ENCODE measurements around the gene CLIP2.
"Not testable (repeated sequence)": the region's sequence is repeated elsewhere in the genome, so short reads cannot be mapped to it uniquely, and the experiment has no call there.

CLIP2 gene

GRCh38 chr7:74407958-74408357, 118.8 kb downstream of the CLIP2 start:
- FAIRE-seq: no peak

DNA sequence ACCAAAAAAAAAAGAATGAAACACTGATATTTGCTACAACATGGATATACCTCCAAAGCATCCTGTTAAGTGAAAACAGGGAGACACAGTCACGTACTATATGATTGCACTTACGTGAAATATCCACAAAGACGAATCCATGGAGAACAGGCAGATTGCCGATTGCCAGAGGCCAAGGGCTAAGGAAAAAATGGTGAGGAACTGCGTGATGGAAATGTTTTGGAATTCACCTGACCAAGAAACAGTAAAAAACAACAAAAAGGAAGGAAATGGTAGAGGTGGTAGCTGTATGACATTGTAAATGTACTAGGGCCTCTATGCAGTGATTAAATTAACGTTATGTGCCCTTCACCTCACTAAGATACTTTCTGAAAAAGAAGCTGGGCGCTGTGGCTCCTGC, 120.4 kb downstream of the CLIP2 start:
- no peak for FAIRE-seq

DNA sequence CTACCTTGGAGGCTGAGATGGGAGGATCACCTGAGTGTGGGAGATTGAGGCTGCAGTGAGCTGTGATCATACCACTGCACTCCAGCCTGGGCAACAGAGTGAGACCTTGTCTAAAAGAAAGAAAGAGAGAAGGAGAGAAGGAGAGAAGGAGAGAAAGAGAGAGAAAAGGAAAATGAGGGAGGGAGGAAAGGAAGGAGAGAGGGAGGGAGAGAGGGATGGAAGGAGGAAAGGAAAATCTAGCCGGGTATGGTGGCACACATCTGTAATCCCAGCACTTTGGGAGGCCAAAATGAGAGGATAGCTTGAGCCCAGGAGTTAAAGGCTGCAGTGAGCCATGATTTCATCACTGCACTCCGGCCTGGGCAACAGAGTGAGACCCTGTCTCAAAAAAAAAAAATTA, 121.6 kb downstream of the CLIP2 start:
- no peak for FAIRE-seq

DNA sequence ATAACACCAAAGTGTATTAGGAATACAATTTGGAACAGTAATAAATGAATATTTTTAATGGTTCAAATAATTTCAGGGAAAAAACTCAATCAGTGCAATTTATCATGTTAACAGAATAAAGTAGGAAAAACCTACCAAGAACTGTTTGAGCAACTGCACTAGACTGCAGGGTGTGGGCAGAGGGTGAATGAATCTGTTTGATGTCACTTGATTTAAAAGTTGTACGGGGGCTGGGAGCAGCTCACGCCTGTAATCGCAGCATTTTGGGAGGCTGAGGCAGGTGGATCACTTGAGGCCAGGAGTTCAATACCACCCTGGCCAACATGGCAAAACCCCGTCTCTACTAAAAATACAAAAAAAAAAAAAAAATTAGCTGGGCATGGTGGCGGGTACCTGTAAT, 122.4 kb downstream of the CLIP2 start:
- FAIRE-seq: not testable (repeated sequence)

DNA sequence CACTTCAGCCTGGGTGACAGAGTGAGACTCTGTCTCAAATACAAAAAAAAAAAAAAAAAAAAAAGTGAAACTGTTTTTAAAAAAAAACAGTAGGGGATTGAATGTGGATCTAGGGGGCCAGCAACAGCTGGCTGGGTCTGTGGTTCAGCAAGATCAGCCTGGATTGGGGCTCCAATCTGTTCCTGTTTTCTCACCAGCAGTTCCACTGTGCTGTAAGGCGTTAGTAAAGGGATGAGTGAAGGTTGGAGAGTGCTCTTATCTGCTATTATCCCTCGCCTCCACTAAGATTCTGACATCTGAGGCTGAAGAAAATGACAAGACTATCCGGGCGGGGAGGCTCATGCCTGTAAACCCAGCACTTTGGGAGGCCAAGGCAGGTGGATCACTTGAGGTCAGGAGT, 122.8 kb downstream of the CLIP2 start:
- FAIRE-seq: no peak

- FAIRE-seq: no peak
These were observed 123.4 kb downstream of the CLIP2 start for GRCh38 chr7:74412603-74413002.

- not testable (repeated sequence) for FAIRE-seq
These were observed 125.6 kb downstream of the CLIP2 start for GRCh38 chr7:74414595-74415333.

GRCh38 chr7:74417419-74417971, 128.3 kb downstream of the CLIP2 start:
- no peak for FAIRE-seq

GRCh38 chr7:74418076-74418475, 128.9 kb downstream of the CLIP2 start:
- FAIRE-seq: no peak

- FAIRE-seq: no peak
These were observed 129.3 kb downstream of the CLIP2 start for GRCh38 chr7:74418538-74418937.

DNA sequence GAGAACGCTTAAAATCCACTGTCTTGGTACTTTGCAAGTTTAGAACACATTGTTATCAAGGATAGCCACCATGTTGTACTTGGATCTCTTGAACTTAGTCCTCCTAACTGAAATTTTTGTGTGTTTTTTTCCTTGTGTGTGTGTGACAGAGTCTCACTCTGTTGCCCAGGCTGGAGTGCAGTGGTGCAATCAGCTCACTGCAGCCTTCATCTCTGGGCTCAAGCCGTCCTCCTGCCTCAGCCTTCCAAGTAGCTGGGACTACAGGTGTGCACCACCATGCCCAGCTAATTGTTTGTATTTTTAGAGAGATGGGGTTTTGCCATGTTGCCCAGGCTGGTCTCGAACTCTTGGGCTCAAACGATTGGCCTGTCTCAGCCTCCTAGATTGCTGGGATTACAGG, 130.0 kb downstream of the CLIP2 start:
- FAIRE-seq: not testable (repeated sequence)

DNA sequence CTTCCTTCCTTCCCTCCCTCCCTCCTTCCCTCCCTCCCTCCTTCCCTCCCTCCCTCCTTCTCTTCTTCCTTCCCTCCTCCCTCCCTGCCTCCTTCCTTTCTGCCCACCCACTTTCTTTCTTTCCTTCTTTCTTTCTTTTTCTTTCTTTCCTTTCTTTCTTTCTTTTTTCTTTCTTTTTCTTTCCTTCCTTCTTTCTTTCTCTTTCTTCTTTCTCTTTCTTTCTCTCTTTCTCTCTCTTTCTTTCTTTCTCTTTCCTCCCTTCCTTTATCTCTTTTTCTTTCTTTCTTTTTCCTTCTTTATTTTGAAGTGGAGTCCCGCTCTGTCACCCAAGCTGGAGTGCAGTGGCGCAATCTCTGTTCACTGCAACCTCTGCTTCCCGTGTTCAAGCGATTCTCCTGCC, 130.8 kb downstream of the CLIP2 start:
- FAIRE-seq: no peak

DNA sequence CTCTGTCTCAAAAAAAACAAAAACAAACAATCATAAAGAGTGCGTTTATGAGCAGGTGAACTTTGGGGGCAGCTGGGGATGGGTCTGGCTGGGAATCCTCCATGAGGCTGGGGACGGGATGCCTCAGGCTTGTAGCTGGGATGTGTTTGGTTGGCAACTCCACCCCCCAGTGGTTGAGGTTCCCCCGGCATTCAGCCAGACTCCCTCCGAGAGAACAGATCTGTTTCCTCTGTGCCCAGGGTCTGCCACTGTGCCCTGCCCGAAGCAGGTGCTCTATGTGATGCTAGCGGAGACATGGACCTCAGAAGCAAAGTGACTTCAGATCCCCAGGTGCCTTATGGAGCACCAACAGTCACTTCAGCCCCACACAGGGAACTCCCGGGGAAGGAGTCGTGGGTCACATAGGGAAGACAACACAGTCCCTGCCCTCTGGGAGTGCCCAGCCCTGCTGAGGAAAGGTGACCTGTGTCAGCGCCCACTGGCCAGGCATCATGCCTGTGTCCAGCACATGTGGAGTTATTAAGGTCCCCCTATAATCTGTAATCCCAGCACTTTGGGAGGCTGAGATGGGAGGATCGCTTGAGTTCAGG, 135.2 kb downstream of the CLIP2 start:
- FAIRE-seq: no peak

GRCh38 chr7:74428023-74428422, 138.8 kb downstream of the CLIP2 start:
- no peak for FAIRE-seq

- FAIRE-seq: no peak
These were observed 140.0 kb downstream of the CLIP2 start for GRCh38 chr7:74429153-74429747.

- not testable (repeated sequence) for FAIRE-seq
These were observed 141.2 kb downstream of the CLIP2 start for GRCh38 chr7:74430409-74430808.

DNA sequence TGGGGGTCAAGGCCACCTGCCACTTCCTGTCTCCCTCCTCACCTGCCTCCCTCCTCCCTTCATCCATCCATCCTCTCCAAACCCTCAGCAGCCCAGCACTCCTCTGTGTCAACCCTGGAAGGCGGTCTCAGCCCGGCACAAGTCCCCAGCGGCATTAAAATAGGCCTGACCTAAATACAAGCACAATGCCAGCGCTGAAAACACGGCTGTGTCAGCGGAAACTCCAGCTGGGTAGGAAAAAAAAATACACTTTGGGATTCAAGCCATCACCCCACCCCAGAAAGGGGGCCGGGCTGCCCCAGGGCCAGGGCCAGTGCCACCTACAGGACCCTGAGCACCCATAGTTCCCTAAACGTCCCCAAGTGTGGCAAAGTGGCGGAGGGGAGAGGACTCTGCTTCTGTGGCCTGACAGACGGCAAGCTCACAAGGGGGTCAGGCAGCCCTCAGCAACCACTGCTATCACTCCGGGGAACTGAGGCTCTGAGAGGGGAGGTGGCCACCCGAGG, 141.8 kb downstream of the CLIP2 start:
- no peak for FAIRE-seq

GRCh38 chr7:74437291-74437571, 148.0 kb downstream of the CLIP2 start:
- FAIRE-seq: not testable (repeated sequence)

- FAIRE-seq: no peak
These were observed 149.1 kb downstream of the CLIP2 start for GRCh38 chr7:74438327-74438726.

GRCh38 chr7:74439541-74439940, 150.3 kb downstream of the CLIP2 start:
- no peak for FAIRE-seq

DNA sequence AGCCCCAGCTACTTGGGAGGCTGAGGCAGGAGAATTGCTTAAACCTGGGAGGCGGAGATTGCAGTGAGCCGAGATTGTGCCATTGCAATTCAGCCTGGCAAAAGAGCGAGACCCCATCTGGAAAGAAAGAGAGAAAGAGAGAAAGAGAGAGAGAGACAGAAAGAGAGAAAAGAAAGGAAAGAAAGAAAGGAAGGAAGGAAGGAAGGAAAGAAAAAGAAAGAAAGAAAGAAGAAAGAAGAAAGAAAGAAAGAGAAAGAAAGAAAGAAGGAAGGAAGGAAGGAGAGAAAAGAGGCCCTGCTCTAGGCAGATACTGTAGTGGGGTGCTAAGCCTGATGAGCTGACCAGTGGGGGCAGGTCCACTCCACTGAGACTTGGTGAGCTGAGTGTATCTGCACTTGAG, 150.9 kb downstream of the CLIP2 start:
- not testable (repeated sequence) for FAIRE-seq

GRCh38 chr7:74441801-74442200, 152.6 kb downstream of the CLIP2 start:
- FAIRE-seq: no peak

DNA sequence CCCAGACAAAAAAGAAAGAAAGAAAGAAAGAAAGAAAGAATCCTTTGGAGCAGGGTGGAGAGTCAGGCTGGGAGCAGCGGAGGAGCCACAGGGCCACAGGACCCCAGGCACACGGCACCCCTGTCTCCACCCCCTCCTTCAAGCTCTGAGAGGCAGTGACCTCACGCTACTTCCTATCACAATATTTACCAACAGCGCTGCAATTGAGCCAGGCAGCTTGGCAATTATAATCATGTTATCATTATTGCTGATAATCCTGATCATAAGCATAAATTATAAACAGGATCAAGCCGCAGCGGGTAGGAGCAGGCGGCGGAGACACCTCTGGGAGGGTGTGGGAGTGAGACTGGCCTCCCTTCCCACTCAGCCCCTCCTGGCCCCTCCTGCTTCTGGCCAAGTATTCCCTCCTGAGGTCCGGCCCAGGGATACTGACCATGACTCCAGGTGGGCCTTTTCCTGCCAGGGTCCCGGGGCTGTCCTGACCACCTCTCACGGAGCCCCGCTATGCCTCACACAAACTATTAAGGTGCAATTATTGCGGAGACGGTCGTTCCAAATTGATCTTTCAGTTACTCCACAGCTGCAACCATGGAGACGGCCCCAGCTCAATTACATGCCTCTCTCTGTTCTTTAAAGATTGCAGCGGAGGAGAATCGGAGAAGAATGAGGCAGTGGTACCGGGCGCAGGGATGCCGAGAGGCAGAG, 154.5 kb downstream of the CLIP2 start:
- no peak for FAIRE-seq
